KMS-11 (cell line): Measurements from ENCODE around the gene CHRNB1.

Source experiments
- H2AFZ ChIP-seq: fragments of 200-600 bp; sonication (generic); 2 replicates; pipeline ENCODE4 v1.6.1; 2016; ENCODE audit warnings: antibody characterized with exemption, mixed run types, low read depth
- H3K27ac ChIP-seq: fragments of 200-600 bp; sonication (generic); 2 replicates; pipeline ENCODE4 v1.6.1; 2016; ENCODE audit warnings: mild to moderate bottlenecking, mixed run types
- H3K27me3 ChIP-seq: fragments of 200-600 bp; sonication (generic); 2 replicates; pipeline ENCODE4 v1.6.1; 2017; ENCODE audit warnings: mild to moderate bottlenecking, low read depth, mixed run types, moderate library complexity; ENCODE audit not compliant: insufficient read depth
- H3K36me3 ChIP-seq: fragments of 200-600 bp; sonication (generic); 2 replicates; pipeline ENCODE4 v1.6.1; 2017; ENCODE audit warnings: mild to moderate bottlenecking, mixed run types; ENCODE audit not compliant: insufficient read depth
- H3K4me1 ChIP-seq: fragments of 200-600 bp; sonication (generic); 2 replicates; pipeline ENCODE4 v1.6.1; 2016; ENCODE audit warnings: mild to moderate bottlenecking, low read depth, mixed run types; ENCODE audit not compliant: poor library complexity, severe bottlenecking
- H3K4me2 ChIP-seq: fragments of 200-600 bp; sonication (generic); 2 replicates; pipeline ENCODE4 v1.7.0; 2016; ENCODE audit warnings: mild to moderate bottlenecking, mixed run types
- H3K4me3 ChIP-seq: fragments of 200-600 bp; sonication (generic); IDR thresholded peaks from 2 replicates; pipeline ENCODE4 v1.6.1; 2017; ENCODE audit warnings: low read depth, low read length, mixed read lengths; ENCODE audit not compliant: insufficient read depth
- H3K79me2 ChIP-seq: fragments of 200-600 bp; sonication (generic); 2 replicates; pipeline ENCODE4 v1.6.1; 2016; ENCODE audit warnings: low read depth, mixed run types; ENCODE audit not compliant: insufficient read depth
- H3K9ac ChIP-seq: fragments of 200-600 bp; sonication (generic); 2 replicates; pipeline ENCODE4 v1.6.1; 2016; ENCODE audit warnings: mild to moderate bottlenecking, mixed run types
- H4K20me1 ChIP-seq: fragments of 200-600 bp; sonication (generic); 2 replicates; pipeline ENCODE4 v1.6.1; 2016; ENCODE audit warnings: mild to moderate bottlenecking, mixed run types; ENCODE audit not compliant: insufficient read depth
- TF ChIP-seq, protein P1 (sequence below): fragments of 200-600 bp; sonication (generic); conservative IDR thresholded peaks from 2 replicates; pipeline ENCODE4 v1.6.1; 2017; ENCODE audit warnings: low read depth, mild to moderate bottlenecking, antibody characterized with exemption, low read length, moderate library complexity, mixed read lengths

Gene CHRNB1

DNA sequence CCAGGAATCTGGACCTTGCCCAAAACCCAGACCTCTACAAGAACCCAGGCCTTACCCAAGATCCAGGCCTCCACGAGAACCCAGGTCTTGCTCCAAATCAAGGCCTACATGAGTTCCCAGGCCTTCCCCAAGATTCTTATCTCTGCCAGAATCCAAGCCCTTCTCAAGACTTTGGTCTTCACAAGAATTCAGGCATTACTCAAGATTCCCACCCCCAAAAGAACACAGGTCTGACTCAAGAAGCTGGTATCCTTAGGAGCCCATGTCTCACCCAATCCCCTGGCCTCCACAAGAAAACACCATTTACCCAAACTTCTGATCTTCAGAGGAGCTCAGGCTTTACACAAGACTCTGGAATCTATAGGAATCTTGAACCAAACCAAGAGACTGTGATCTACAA, 13.6 kb upstream of the CHRNB1 start:
- Histone ChIP-seq H2AFZ (no peak overlapping the region), H3K4me3 (no peak overlapping the region), H3K27ac (no peak overlapping the region), H3K4me1 (no peaks in the 10 kb centered on the region), H3K36me3 (no peaks in the 10 kb centered on the region), H3K27me3 (no peaks in the 10 kb centered on the region), H3K4me2 (no peak overlapping the region), H4K20me1 (no peaks in the 10 kb centered on the region), H3K79me2 (no peaks in the 10 kb centered on the region), H3K9ac (no peak overlapping the region)
- TF ChIP-seq, protein P1, sequence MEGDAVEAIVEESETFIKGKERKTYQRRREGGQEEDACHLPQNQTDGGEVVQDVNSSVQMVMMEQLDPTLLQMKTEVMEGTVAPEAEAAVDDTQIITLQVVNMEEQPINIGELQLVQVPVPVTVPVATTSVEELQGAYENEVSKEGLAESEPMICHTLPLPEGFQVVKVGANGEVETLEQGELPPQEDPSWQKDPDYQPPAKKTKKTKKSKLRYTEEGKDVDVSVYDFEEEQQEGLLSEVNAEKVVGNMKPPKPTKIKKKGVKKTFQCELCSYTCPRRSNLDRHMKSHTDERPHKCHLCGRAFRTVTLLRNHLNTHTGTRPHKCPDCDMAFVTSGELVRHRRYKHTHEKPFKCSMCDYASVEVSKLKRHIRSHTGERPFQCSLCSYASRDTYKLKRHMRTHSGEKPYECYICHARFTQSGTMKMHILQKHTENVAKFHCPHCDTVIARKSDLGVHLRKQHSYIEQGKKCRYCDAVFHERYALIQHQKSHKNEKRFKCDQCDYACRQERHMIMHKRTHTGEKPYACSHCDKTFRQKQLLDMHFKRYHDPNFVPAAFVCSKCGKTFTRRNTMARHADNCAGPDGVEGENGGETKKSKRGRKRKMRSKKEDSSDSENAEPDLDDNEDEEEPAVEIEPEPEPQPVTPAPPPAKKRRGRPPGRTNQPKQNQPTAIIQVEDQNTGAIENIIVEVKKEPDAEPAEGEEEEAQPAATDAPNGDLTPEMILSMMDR = no peak

DNA sequence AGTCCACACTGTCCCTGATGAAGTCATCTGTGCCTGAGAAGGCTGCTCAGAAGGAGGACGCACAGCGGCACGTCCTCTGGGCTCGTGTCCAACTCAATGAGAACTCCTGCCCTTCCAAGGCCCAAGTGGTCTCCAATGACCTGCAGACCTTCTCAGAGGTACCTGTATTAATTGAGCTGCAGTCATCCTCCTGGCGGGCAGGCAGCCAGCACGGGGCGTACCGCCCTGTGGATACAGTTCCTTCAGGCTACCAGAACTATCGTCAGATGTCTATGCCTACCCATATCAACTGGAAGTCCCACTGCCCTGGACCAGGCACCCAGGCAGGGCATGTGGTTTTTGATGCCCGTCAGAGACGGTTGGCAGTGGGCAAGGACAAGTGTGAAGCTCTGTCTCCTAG, 12.6 kb upstream of the CHRNB1 start:
- no peak overlapping the region for H3K9ac ChIP-seq
- no peak overlapping the region for H3K27ac ChIP-seq
- no peaks in the 10 kb centered on the region for H3K27me3 ChIP-seq
- H3K4me2 ChIP-seq = no peak overlapping the region
- no peaks in the 10 kb centered on the region for H3K4me1 ChIP-seq
- H3K36me3 ChIP-seq = no peaks in the 10 kb centered on the region
- no peak overlapping the region for H2AFZ ChIP-seq
- H3K4me3 ChIP-seq = no peak overlapping the region
- H4K20me1 ChIP-seq = no peaks in the 10 kb centered on the region
- TF ChIP-seq, protein P1 = no peak
- H3K79me2 ChIP-seq = no peaks in the 10 kb centered on the region

DNA sequence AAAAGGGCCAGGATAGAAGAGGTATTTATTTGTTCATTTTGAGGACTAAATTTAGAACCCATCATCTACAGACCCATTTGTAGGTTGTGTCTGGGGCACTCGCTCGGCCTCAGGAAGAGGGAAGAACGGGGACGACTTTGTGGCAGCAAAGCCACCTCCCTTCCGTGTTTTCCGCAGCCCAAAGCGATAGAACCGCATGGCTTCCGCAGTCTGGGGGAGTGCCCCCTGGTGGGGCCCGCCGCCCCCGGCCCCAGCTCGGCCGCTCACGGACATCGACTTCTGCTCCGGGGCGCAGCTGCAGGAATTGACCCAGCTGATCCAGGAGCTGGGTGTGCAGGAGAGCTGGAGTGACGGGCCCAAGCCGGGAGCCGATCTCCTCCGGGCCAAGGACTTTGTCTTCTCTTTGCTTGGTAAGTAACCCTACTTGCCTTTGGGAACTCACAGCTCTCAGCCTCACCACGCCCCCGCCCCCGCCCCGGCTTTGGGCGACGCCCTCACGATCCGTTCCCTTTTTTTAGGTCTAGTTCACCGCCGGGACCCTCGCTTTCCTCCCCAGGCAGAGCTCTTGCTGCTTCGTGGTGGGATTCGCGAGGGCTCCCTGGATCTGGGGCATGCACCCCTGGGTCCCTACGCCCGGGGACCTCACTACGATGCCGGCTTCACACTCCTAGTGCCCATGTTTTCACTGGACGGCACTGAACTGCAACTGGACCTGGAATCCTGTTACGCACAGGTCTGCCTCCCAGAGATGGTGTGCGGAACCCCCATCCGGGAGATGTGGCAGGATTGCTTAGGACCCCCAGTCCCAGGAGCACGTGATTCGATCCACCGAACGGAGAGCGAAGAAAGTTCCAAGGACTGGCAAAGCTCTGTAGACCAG, 8.9 kb upstream of the CHRNB1 start:
- TF ChIP-seq, protein P1 = no peak
- Histone ChIP-seq H3K27me3 (no peaks in the 10 kb centered on the region), H4K20me1 (no peaks in the 10 kb centered on the region), H3K4me3 (no peak overlapping the region), H3K9ac (no peak overlapping the region), H2AFZ (peak overlapping the region; percentile 30; the same call in 1 of the 2 replicates), H3K27ac (no peak overlapping the region), H3K79me2 (no peaks in the 10 kb centered on the region), H3K4me1 (no peaks in the 10 kb centered on the region), H3K36me3 (no peaks in the 10 kb centered on the region), H3K4me2 (no peak overlapping the region)

DNA sequence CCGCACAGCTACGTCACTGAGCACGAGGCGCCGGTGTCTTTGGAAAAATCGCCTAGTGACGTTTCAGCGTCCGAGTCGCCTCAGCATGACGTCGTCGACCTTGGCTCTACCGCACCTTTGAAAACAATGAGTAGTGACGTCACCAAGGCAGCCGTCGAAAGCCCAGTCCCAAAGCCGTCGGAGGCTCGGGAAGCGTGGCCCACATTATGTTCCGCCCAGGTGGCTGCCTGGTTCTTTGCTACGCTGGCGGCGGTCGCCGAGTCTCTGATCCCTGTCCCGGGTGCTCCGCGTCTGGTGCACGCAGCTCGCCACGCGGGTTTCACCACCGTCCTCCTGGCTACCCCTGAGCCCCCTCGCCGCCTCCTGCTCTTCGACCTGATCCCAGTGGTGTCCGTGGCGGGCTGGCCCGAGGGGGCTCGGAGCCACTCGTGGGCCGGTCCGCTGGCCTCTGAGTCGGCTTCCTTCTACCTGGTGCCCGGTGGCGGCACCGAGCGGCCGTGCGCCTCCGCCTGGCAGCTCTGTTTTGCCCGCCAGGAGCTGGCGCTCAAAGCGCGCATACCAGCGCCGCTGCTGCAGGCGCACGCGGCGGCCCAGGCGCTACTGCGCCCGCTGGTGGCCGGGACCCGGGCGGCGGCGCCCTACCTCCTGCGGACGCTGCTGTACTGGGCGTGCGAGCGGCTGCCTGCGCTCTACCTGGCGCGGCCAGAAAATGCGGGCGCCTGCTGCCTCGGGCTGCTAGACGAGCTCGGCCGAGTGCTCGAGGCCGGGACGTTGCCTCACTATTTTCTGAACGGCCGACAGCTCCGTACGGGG, 8.1 kb upstream of the CHRNB1 start:
- H2AFZ ChIP-seq = no peak overlapping the region
- no peak overlapping the region for H3K27ac ChIP-seq
- H3K79me2 ChIP-seq = no peaks in the 10 kb centered on the region
- H3K4me1 ChIP-seq = no peaks in the 10 kb centered on the region
- H3K9ac ChIP-seq = no peak overlapping the region
- TF ChIP-seq, protein P1 = no peak
- no peak overlapping the region for H3K4me2 ChIP-seq
- no peaks in the 10 kb centered on the region for H3K27me3 ChIP-seq
- no peak overlapping the region for H3K4me3 ChIP-seq
- no peaks in the 10 kb centered on the region for H3K36me3 ChIP-seq
- no peaks in the 10 kb centered on the region for H4K20me1 ChIP-seq
